NOMO-1 treated with dmso at 0.1 percent for 144 hours (cell line): Measurements from ENCODE around the gene UGT3A2.
"Not testable (repeated sequence)": the region's sequence is repeated elsewhere in the genome, so short reads cannot be mapped to it uniquely, and the experiment has no call there.

Source experiments
- DNase-seq: peaks from one replicate; lab custom pipeline; 2025; ENCODE audit not compliant: unreplicated experiment; lab: John Stamatoyannopoulos, UW

Gene UGT3A2

DNA sequence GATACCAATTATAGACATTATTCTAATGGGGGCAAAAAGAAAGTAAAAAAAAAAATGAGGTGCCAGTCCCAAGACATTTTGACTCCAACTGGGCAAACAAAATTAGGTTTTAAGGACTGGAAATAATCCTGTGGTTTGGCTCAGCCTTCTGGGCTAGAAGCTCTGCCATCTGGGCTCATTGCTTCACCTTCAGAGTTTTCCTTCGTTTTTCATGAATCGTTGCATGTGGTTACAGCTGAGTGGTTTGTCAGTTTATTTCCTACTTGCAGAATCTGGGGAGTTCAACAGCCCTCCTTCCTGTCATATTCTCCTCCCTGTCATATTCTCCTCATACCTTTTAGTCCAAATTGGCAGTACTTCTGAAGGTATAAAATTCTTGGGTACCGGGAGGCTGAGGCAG is 12.0 kb downstream of the UGT3A2 start:
- DNase-seq: no peak

DNA sequence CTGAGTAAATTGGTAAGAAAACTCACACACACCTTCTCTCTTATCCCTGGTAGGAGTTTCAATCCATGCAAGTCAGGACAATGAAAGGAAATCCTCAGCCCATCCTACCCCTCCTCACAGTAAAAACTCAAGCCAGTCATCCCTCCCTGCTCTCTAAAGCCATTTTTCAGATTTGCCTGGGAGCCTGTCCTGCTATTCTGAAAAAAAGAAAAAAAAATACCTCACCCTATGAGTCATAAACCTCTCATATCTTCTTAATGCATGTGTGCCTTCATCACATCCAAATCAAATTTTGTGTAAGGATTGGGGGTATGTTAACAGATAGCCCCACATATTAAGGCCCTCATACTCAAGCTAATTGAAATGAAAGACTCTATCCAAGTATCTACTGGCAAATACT is 14.1 kb downstream of the UGT3A2 start:
- no peak for DNase-seq

DNA sequence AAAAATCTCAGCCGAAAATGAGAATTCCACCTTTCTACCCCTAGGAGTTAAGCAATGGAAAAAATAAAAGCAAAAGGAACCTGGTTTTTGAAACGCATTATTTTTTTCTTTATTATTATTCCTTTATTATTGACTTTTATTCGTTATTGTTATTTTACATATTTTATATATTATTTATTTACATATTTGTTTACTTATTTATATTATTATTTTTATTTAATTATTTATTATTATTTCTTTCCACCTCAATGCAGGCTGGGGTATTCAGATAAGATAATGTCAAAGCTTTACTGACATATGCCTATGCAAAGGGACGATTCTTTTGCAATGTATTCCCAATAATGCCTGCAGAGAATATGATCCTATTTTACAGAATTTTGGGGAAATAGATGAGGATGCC is 16.7 kb downstream of the UGT3A2 start:
- no peak for DNase-seq

DNA sequence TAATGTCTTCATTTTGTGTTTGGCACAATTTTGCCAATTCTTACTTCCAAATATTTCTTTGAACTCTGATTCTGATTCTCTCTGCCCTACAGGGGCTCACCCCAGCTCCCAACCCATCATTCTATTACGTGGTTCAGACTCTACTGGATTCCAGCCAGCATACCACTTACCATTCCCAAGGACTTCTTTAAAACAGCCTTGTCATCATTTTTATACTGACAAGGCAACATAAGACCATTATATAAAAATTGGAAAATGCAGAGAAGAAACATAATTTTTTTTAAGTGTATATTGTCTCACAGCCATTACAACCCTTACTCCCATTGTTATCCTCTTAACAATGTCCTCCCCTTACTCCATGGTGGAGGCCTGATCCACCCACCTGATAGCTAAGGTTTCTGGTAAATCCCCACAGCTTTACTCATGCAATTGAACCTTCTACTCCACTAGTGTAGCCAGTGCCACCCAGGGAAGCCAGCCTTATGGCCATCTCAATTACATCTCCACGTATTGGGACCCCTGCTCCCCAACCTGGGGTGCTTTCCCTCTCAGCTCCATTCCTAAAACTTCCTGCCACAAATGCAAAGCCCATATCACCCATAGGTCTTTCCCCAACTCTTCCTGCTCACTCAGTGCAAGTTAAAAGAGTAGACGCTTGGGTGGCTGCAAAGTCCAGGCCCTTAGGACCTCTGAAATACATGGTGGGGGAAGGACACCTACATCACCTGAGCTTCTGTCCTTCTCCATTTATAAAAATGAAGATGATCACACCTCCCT is 19.1 kb downstream of the UGT3A2 start:
- no peak for DNase-seq

DNA sequence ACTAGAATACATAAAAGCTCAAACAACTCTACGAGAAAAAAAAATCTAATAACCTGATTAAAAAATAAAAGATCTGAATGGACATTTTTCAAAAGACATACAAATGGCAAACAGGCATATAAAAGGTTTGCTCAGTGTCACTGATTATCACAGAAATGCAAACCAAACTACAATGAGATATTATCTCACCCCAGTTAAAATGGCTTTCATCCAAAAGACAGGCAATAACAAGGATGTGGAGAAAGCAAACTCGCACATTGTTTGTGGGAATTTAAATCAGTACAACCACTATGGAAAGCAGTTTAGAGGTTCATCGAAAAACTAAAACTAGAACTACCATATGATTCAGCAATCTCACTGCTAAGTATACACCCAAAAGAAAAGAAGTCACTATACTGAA is 20.8 kb downstream of the UGT3A2 start:
- no peak for DNase-seq

DNA sequence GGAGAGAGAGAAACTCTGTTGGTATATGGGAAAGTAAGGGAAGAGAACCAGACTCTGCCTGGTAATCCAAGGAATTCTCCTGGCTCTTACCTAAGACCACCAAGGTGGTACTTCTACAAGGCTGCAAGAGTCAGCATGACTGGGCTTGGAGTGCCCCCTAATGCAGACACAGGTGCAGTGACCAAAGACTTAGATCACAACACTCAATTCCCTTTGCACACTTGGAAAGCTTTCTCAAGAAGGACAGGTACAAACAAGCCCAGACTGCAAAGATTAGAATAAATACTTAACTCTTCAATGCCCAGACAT is 25.2 kb downstream of the UGT3A2 start:
- no peak for DNase-seq

DNA sequence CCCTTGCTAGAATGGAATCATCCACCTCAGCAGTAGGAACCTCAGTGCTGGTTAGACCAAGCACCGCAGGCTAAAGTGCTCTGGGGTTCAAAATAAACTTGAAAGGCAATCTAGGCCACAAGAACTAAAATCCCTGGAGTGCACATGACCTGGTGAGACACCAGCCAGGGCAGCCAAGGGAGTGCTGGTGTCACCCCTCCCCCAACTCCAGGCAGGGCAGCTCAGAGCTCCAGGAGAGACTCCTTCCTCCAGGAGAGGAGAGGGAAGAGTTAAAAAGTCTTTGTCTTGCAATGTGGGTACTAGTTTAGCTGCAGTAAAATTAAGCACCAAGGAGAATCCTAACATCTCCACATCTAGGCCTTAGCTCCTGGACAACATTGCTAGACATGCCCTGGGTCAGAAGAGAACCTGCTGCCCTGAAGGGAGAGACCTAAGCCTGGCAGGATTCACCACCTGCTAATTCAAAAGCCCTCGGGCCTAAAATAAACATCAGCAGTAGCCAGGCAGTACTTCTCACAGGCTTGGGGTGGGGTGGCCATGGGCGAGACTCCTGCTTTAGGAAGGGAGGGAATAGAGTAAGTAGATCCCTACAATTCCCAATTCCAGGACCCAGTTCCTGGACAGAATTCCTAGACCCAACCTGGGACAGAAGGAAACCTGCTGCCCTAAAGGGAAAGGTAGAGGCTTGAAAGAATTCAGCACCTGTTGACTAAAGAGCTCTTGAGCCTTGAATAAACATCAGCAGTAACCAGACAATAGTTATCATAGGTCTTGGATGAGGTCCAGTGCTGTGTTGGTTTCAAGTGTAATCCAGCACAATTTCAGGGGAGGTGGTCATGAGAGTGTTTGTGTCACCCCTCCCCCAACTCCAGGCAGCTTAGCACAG is 25.8 kb downstream of the UGT3A2 start:
- DNase-seq: no peak

DNA sequence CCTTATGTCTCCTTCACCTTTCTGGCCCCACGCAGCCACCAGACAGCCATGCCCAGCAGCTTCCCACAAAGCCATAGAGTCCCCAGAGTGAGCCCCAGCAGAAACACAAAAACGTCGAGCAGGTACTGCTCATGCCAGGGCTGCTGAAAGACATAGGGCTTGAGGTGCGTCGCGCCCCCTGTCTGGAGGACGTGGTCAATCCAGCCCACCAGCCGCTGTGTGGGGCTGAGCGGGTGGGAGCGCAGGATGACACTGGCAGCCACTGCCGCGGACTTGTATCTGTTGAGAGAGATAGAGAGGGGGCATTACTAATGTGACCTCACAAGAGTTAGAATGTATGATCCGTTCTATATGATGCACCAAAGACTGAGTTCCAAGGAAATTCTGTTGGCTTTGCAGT is 31.0 kb downstream of the UGT3A2 start:
- no peak for DNase-seq

DNA sequence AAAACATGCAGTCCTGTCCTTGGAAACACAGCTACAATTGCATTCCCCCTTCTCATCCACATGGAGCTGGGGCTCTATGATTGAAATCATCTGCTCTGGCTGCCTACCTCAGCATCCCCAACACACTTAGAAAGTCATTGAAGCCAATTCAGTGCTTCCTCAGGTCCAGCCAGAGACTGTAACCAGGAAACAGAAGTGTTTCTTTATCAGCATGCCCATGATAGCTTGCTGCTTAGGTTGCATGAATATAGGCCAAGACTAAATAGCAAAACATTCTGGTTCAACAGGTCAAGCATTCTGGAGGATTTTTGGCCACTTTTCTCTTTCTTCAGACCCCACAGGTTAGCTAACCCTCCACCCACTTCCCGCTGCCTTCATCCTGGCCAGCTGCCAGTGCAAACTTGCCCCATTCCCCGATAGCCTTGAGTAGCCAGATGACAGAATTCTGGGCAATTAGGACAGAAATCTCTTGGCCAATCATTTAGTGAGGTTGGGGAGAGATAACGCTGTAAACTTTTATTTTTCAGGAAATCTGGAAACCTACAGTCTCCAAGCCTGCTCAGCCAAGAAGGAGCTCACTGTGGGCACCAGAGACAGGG is 32.0 kb downstream of the UGT3A2 start:
- DNase-seq: not testable (repeated sequence)

DNA sequence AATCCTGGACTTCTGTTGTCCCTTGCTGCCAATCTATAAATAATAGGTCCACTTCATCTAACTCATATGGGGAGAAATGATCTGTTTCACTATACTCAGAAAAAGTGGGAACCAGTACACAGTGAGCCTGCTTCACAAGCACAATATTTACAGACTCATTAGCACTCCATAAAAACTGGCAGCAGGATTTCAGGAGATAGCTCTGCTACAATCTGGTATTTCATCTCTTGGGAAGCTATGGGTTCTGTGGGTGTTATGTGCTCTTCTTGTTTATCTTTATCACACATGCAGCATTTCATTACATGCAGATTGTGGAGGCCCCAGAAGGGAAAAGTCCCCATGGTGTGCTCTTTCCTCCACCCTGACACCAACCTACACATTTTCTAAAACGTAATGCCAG is 33.2 kb downstream of the UGT3A2 start:
- no peak for DNase-seq

DNA sequence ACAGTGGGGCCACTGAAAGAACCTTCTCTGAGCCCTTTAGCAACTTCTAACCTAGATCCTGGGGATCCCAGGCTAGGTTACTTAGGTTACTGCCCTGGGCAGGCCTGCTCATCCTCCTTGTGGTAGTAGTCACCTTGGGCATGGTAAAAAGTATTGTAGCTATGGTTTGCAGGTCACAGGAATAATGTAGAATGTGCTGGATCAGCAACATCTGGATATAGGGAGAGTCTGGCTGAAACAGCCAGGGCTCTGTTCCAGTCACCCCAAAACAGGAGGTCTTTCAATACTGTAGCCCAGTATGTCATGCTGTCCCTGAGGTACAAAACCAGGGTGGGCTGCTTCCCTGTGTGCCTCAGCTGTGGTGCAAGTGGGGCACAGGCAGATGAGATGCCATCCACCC is 33.6 kb downstream of the UGT3A2 start:
- no peak for DNase-seq

DNA sequence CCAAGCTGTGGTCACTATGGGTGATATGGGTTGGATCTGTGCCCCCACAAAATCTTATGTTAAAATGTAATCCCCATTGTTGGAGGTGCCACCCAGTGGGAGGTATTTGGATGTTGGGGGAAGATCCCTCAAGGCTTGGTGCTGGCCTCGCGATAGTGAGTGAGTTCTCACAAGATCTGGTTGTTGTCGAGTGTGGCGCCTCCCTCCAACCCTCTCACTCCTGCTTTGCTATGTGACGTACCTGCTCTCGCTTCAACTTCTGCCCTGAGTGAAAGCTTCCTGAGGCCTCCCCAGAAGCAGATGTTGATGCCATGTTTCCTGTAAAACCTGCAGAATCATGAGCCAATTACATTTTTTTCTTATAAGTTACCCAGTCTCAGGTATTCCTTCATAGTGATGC is 35.5 kb downstream of the UGT3A2 start:
- DNase-seq: no peak

DNA sequence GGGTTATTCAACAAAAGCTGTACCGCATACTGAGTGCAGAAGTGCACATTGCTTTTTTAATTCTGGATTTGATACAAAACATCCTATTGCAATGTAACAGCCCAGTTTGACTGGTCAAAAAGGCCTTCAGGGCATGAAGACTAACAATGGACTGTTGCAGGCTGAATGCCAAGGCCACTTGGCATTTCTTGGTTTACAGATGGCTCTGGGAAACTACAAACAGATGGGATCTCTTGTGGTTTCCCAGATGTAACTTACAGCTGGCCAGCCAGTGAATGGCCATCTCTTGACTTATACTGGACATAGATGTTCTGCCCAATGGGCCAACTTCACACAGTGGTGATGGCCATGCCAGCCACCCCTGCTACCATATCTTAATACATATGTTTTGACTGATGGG is 36.8 kb downstream of the UGT3A2 start:
- DNase-seq: no peak

DNA sequence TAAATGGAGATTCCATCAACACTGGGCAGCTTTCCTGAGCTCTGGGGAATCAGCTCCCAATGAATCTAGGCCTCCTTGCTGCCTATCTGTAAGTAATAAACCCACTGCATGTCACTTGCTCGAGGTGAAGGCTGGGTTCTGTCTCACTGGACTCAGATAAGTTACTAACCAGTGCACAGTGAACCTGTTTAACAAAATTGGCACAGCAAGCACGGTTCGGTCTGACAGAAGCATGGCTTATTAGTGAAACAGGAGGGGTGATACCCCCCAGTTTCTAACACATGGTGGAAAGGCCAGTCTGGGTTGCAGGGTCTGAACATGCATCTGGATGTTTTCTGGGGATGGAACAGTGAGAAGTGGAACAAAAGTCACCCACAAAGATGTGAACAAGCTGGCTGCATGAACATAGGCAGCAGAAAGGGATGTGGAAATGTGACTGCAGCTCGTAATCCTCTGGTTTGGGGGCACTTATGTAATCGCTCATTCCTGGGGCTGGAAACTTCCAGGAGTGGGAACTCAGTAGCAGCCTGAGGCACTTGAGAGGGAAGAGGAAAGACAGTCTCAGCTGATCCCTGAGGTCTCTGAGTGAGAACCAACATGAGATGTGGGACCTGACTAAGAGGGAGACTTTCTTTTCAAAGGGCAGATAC is 37.7 kb downstream of the UGT3A2 start:
- no peak for DNase-seq

DNA sequence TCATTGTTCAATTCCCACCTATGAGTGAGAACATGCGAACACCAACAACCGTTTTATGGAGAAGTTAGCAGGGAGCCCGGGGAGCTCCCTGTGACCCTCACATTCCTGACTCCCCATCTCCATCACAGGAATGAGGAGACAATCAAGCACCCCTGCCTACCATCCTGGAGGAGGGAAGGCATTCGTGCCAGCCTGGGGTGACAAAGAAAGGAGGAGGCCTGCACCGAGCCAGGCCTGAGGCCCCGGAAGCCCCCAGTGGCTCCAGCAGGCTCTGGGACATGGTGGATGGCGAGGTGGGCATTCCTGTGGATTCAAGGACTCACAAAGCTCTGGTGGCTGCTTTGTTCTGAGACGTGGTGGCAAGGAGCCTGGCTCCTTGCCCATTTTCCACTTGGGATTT is 39.0 kb downstream of the UGT3A2 start:
- DNase-seq: no peak

DNA sequence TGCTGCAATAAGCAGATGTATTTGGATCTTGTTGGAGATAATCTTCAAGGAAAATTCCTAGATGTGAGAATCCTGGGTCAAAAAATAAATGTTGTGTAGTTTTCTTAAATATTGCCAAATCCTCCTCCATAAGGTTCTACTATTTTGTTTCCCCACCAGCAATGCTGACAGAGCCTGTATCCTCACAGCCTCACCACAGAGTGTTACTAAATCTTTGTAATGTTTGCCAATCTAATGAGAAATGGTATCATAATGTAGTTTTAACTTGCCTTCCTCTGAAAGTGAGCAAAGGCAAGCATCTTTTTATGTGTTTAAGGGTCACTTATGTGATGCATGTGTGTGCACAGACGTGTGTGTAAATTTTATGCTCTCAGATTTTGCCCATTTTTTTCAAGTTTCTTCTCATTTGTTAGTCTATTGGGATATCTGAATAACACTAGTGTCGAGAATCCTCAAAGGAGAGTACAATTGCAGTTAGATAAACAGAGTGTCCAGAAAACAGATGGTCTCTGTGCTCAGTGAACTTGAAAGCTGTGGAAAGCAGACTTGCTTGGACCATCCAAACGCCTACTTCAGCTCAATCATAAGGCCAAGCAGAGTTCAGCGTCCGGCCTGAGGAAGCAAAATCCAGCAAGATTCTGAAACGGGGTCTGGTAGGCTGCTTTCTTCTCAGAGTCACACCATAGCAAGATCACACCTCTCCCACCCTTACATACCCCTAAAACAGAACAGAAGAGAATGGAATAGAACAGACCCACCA is 39.8 kb downstream of the UGT3A2 start:
- no peak for DNase-seq

DNA sequence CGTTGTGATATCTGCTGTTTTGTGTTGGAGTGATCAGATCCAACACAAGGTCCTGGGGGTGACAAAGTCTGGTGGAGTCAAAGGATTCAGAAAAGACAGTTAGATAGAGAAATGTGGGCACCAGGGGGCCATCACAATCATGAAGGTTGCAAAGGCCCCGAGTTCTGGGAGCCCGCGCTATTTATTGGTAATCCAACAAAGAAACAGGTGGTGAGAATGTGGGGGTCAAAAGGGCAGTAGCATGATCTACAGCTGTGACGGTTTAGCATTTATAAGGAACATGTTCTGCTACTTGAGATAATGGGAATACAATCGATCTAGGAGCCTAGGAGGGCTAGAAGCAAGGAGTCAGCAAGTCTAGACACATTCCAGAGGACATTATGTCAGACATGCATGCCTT is 44.4 kb downstream of the UGT3A2 start:
- DNase-seq: not testable (repeated sequence)

DNA sequence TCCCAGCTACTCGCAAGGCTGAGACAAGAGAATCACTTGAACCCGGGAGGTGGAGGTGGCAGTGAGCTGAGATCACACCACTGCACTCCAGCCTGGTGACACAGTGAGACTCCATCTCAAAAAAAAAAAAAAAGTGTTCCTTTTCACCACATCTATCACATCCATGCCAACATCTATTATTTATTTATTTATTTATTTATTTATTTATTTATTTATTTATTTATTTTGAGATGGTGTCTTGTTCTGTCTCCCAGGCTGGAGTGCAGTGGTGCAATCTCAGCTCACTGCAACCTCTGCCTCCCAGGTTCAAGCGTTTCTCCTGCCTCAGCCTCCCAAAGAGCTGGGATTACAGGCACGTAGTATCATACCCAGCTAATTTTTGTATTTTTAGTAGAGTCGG is 47.1 kb downstream of the UGT3A2 start:
- not testable (repeated sequence) for DNase-seq

DNA sequence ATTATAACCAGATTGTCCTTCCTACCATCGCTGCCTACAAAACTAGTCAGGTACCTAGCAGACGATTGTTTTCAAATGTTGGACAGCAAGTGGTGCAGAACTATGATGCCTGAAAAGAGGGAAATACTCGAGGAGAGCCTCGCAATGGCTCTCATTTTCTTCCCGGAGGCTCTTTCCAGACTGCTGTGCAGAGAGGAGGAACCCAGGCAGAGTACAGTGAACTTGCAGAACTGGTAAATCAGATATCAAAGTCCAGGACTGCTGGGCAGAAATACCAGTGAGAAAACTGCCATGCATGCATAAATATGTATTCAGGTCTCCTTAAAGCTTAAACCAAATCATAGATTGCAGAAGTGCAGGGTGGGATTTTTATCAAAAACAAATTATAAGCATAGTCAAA is 49.1 kb downstream of the UGT3A2 start:
- no peak for DNase-seq

DNA sequence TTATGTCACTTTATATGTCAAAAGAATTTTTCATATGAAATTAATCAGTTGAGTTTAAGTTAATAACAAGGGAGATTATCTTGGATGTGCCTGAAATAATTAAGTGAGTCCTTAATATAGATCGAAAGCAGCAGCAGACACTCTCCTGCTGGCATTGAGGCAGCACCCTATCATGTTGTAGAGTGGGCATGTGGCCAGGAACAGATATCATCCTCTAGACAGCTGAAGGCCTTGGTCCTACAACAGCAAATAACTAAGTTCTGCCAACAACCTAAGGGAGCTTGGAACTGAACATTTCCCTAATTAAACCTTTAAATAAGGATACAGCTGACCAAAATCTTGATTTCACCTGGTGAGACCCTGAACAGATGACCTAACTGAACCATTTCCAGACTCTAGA is 49.7 kb downstream of the UGT3A2 start:
- DNase-seq: no peak

DNA sequence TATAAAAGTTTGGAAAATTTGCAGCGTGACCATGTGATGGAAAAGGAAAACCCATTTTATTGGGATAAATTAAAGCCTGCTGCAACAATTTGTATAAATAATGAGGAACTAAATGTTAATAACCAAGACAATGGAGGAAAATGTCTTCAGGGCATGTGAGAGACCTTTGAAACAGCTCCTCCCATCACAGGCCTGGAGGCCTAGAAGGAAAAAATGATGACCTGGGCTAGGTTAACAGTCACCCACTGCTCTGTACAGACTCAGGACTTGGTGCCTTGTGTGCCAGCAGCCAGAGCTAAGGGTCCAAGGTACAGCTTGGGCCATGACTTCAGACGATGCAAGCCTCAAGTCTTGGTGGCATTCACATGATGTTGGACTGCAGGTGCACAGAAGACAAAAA is 53.5 kb downstream of the UGT3A2 start:
- no peak for DNase-seq
